ENCODE measurements around the gene MYL4.
"Not testable (repeated sequence)": the region's sequence is repeated elsewhere in the genome, so short reads cannot be mapped to it uniquely, and the experiment has no call there.

DNA sequence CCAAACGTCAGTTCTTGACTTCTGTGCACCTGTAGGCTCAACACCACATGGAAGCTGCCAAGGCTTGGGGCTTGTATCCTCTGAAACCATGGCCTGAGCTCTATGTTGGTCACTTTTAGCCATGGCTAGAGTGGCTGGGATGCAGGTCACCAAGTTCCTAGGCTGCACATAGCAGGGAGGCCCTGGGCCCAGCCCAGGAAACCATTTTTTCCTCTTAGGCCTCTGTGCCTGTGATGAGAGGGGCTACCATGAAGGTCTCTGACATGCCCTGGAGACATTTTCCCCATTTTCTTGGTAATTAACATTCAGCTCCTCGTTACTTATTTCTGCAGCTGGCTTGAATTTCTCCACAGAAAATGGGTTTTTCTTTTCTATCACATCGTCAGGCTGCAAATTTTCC, 59.8 kb downstream of the MYL4 start:
- TF ChIP-seq, protein P1, sequence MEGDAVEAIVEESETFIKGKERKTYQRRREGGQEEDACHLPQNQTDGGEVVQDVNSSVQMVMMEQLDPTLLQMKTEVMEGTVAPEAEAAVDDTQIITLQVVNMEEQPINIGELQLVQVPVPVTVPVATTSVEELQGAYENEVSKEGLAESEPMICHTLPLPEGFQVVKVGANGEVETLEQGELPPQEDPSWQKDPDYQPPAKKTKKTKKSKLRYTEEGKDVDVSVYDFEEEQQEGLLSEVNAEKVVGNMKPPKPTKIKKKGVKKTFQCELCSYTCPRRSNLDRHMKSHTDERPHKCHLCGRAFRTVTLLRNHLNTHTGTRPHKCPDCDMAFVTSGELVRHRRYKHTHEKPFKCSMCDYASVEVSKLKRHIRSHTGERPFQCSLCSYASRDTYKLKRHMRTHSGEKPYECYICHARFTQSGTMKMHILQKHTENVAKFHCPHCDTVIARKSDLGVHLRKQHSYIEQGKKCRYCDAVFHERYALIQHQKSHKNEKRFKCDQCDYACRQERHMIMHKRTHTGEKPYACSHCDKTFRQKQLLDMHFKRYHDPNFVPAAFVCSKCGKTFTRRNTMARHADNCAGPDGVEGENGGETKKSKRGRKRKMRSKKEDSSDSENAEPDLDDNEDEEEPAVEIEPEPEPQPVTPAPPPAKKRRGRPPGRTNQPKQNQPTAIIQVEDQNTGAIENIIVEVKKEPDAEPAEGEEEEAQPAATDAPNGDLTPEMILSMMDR (conservative IDR thresholded peaks at IDR 0.05) = not testable (repeated sequence)
- TF ChIP-seq ZFX (IDR thresholded peaks at IDR 0.05) = not testable (repeated sequence)
